Trophoblast cell (in vitro differentiated cells and primary cell): ENCODE results near the gene MARK2.

ENCODE experiments used
- DNase-seq, 2 donors: peaks; one replicate each; pipeline ENCODE4 v3.0.0-alpha.2; 2016
- H2AFZ ChIP-seq: 2 replicates; pipeline ENCODE4 v1.6.1; 2013; ENCODE audit warnings: low read length, moderate library complexity, mild to moderate bottlenecking; ENCODE audit not compliant: insufficient read depth, poor library complexity
- H2AK5ac ChIP-seq: 2 replicates; pipeline ENCODE4 v1.6.1; 2013; ENCODE audit warnings: mild to moderate bottlenecking, low read length
- H2BK120ac ChIP-seq: 2 replicates; pipeline ENCODE4 v1.6.1; 2013; ENCODE audit warnings: low read length, mild to moderate bottlenecking, moderate library complexity; ENCODE audit not compliant: insufficient read depth, poor library complexity
- H2BK12ac ChIP-seq: 2 replicates; pipeline ENCODE4 v1.6.1; 2013; ENCODE audit warnings: mild to moderate bottlenecking, low read length, moderate library complexity
- H2BK5ac ChIP-seq: 2 replicates; pipeline ENCODE4 v1.6.1; 2013; ENCODE audit warnings: low read length, low read depth, moderate library complexity, mild to moderate bottlenecking; ENCODE audit not compliant: poor library complexity
- H3K14ac ChIP-seq: 2 replicates; pipeline ENCODE4 v1.6.1; 2013; ENCODE audit warnings: mild to moderate bottlenecking, low read length
- H3K18ac ChIP-seq: 2 replicates; pipeline ENCODE4 v1.6.1; 2013; ENCODE audit warnings: mild to moderate bottlenecking, low read length
- H3K23ac ChIP-seq: 2 replicates; pipeline ENCODE4 v1.6.1; 2013; ENCODE audit warnings: low read length
- H3K27ac ChIP-seq: 2 replicates; pipeline ENCODE4 v1.5.1; 2013; ENCODE audit warnings: low read depth, mild to moderate bottlenecking, inconsistent platforms, low read length, moderate library complexity
- H3K27me3 ChIP-seq: 2 replicates; pipeline ENCODE4 v1.6.1; 2013; ENCODE audit warnings: inconsistent platforms, mild to moderate bottlenecking, low read length, moderate library complexity; ENCODE audit not compliant: insufficient read depth
- H3K36me3 ChIP-seq, 2 experiments: 1 replicate in 1 of 2; 2 replicates in 1 of 2; pipeline ENCODE4 v1.6.1; 2013; ENCODE audit warnings: low read length in 2 of 2, mild to moderate bottlenecking in 2 of 2, moderate library complexity in 1 of 2; ENCODE audit not compliant: insufficient read depth in 2 of 2, control insufficient read depth in 1 of 2
- H3K4ac ChIP-seq: 2 replicates; pipeline ENCODE4 v1.6.1; 2013; ENCODE audit warnings: low read depth, mild to moderate bottlenecking, low read length, moderate library complexity
- H3K4me1 ChIP-seq, 2 experiments: 1 replicate in 1 of 2; 2 replicates in 1 of 2; pipeline ENCODE4 v1.6.1; 2013; ENCODE audit warnings: low read length in 2 of 2, mild to moderate bottlenecking in 2 of 2, moderate library complexity in 1 of 2; ENCODE audit not compliant: insufficient read depth in 2 of 2, control insufficient read depth in 1 of 2
- H3K4me2 ChIP-seq: 2 replicates; pipeline ENCODE4 v1.6.1; 2013; ENCODE audit warnings: inconsistent platforms, mild to moderate bottlenecking, low read length, moderate library complexity
- H3K4me3 ChIP-seq: 2 replicates; pipeline ENCODE4 v1.5.1; 2013; ENCODE audit warnings: mild to moderate bottlenecking, low read depth, low read length, inconsistent platforms
- H3K79me1 ChIP-seq: one replicate; pipeline ENCODE4 v1.6.1; 2013; ENCODE audit warnings: low read length
- H3K79me2 ChIP-seq: 2 replicates; pipeline ENCODE4 v1.6.1; 2013; ENCODE audit warnings: low read length, mild to moderate bottlenecking; ENCODE audit not compliant: control insufficient read depth, insufficient read depth, poor library complexity
- H3K9ac ChIP-seq: 2 replicates; pipeline ENCODE4 v1.6.1; 2013; ENCODE audit warnings: mild to moderate bottlenecking, low read length
- H3K9me3 ChIP-seq: 2 replicates; pipeline ENCODE4 v1.6.1; 2013; ENCODE audit warnings: low read depth, mild to moderate bottlenecking, control low read depth, inconsistent platforms, low read length; ENCODE audit not compliant: insufficient read depth
- H4K12ac ChIP-seq: 2 replicates; pipeline ENCODE4 v1.6.1; 2013; ENCODE audit warnings: low read depth, mild to moderate bottlenecking, low read length, moderate library complexity
- H4K8ac ChIP-seq: 2 replicates; pipeline ENCODE4 v1.6.1; 2013; ENCODE audit warnings: low read depth, mild to moderate bottlenecking, low read length, moderate library complexity
- H4K91ac ChIP-seq: one replicate; pipeline ENCODE4 v1.6.1; 2013; ENCODE audit warnings: low read depth, mild to moderate bottlenecking, low read length, moderate library complexity
- WGBS: extraction: QIAGEN DNeasy Blood & Tissue Kit; methylation state at CpG from one replicate; pipeline ENCODE4 v1.1.7; 2013; ENCODE audit warnings: missing lambda C conversion rate; ENCODE audit not compliant: insufficient read length, insufficient coverage; ENCODE audit errors: extremely low coverage; 5-methylcytosine and 5-hydroxymethylcytosine counted together

MARK2 gene

DNA sequence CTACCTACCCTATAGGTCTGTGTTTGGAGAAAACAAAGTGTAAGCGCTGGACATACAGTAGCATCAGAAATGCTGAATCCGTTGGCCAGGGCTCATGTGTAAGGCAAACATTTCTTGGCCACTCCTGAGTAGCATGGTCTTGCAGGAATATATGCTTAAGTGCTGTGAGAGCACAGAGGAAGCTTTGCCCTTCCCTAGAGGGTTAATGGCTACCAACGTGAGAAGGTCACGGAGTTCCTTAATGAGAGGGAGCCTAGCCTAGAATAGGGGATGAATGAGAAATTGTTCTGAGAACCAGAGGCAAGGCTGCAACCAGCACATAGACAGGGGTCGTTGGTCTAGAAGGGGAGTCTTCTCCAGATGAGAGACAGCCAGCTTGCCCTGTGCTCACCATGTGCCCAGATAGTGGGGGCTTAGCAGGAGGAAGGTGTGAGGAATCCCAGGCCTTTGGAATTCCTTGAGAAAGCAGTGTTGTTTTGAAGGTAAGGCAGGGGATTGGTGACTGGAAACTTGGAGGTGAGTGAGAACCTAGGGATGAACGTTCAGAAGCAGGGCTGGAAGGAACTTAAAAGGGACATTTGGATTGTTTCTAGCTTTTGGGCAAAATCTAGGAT lies 48.6 kb downstream of the MARK2 start:
- Histone ChIP-seq H3K79me2 (peaks cover 9% of the 10 kb centered on the region), H4K12ac (no peak overlapping the region), H4K91ac (no peak overlapping the region), H2BK5ac (no peak overlapping the region), H3K27ac (no peak overlapping the region), H3K4me3 (no peak overlapping the region), H2AFZ (no peak overlapping the region), H3K14ac (no peak overlapping the region), H2BK120ac (no peak overlapping the region), H3K36me3 (peaks cover 4 to 6% of the 10 kb centered on the region in 2 experiments), H3K9ac (no peak overlapping the region), H3K4ac (no peak overlapping the region), H3K4me2 (no peak overlapping the region), H3K27me3 (no peaks in the 10 kb centered on the region), H3K23ac (no peak overlapping the region), H4K8ac (no peak overlapping the region), H3K79me1 (peaks cover 5% of the 10 kb centered on the region), H3K18ac (no peak overlapping the region), H2BK12ac (no peak overlapping the region), H3K9me3 (no peaks in the 10 kb centered on the region), H2AK5ac (no peak overlapping the region), H3K4me1 (peaks cover 20 to 26% of the 10 kb centered on the region in 2 experiments)
- no peak for DNase-seq
- no CpG with 5 or more reads among the region's 6 CpGs for WGBS

GRCh38 chr11:63888170-63889086 lies 49.5 kb downstream of the MARK2 start:
- H3K4ac ChIP-seq: no peak overlapping the region
- no peaks in the 10 kb centered on the region for H3K9me3 ChIP-seq
- no CpG with 5 or more reads among the region's 25 CpGs for WGBS
- H2BK12ac ChIP-seq: peak overlapping the region; percentile 38
- H3K4me2 ChIP-seq: peak overlapping the region; percentile 53
- peak overlapping the region; percentile 36 for H4K12ac ChIP-seq
- H3K27ac ChIP-seq: peak overlapping the region; percentile 69
- no peak overlapping the region for H2BK5ac ChIP-seq
- H3K4me1 ChIP-seq: peaks cover 20 to 23% of the 10 kb centered on the region in 2 experiments
- no peak overlapping the region for H2AFZ ChIP-seq
- peak overlapping the region; percentile 6 for H3K14ac ChIP-seq
- H3K79me1 ChIP-seq: peaks cover 5% of the 10 kb centered on the region
- H2AK5ac ChIP-seq: no peak overlapping the region
- no peak overlapping the region for H3K9ac ChIP-seq
- H4K8ac ChIP-seq: peak overlapping the region; percentile 18
- peaks cover 4 to 6% of the 10 kb centered on the region in 2 experiments for H3K36me3 ChIP-seq
- H4K91ac ChIP-seq: no peak overlapping the region
- H2BK120ac ChIP-seq: no peak overlapping the region
- H3K18ac ChIP-seq: peak overlapping the region; percentile 83
- no peaks in the 10 kb centered on the region for H3K27me3 ChIP-seq
- H3K79me2 ChIP-seq: peaks cover 9% of the 10 kb centered on the region
- peak; percentile 80 for DNase-seq
- H3K23ac ChIP-seq: no peak overlapping the region
- no peak overlapping the region for H3K4me3 ChIP-seq

GRCh38 chr11:63889344-63889743 lies 50.4 kb downstream of the MARK2 start:
- Histone ChIP-seq H2BK5ac (no peak overlapping the region), H2BK12ac (no peak overlapping the region), H3K9me3 (no peaks in the 10 kb centered on the region), H2AFZ (no peak overlapping the region), H3K4me3 (no peak overlapping the region), H3K18ac (peak overlapping the region; percentile 83), H2BK120ac (no peak overlapping the region), H3K4ac (peak overlapping the region; percentile 82), H4K12ac (no peak overlapping the region), H3K23ac (no peak overlapping the region), H3K9ac (no peak overlapping the region), H3K4me1 (peaks cover 20 to 23% of the 10 kb centered on the region in 2 experiments), H2AK5ac (no peak overlapping the region), H3K27me3 (no peaks in the 10 kb centered on the region), H3K79me2 (peaks cover 7% of the 10 kb centered on the region), H3K36me3 (peaks cover 4 to 8% of the 10 kb centered on the region in 2 experiments), H3K27ac (peak overlapping the region; percentile 69), H3K79me1 (peaks cover 5% of the 10 kb centered on the region), H4K91ac (peak overlapping the region; percentile 16), H4K8ac (no peak overlapping the region), H3K14ac (no peak overlapping the region), H3K4me2 (peak overlapping the region; percentile 53)
- no CpG with 5 or more reads among the region's 6 CpGs for WGBS
- DNase-seq: peak; percentile 43 to 44

GRCh38 chr11:63890368-63890767 lies 51.5 kb downstream of the MARK2 start:
- Histone ChIP-seq H3K79me2 (peaks cover 7% of the 10 kb centered on the region), H4K8ac (no peak overlapping the region), H3K23ac (no peak overlapping the region), H3K4me1 (peaks cover 20 to 23% of the 10 kb centered on the region in 2 experiments), H3K4ac (peak overlapping the region; percentile 4), H3K18ac (no peak overlapping the region), H3K4me3 (no peak overlapping the region), H3K27ac (no peak overlapping the region), H2AK5ac (no peak overlapping the region), H2AFZ (no peak overlapping the region), H2BK12ac (no peak overlapping the region), H3K9me3 (no peaks in the 10 kb centered on the region), H4K91ac (no peak overlapping the region), H3K14ac (no peak overlapping the region), H3K9ac (no peak overlapping the region), H3K36me3 (peaks cover 13 to 15% of the 10 kb centered on the region in 2 experiments), H2BK5ac (no peak overlapping the region), H3K79me1 (peaks cover 5% of the 10 kb centered on the region), H3K4me2 (no peak overlapping the region), H4K12ac (no peak overlapping the region), H3K27me3 (no peaks in the 10 kb centered on the region), H2BK120ac (no peak overlapping the region)
- no CpG with 5 or more reads among the region's 7 CpGs for WGBS
- no peak for DNase-seq
